HG02571 (cell line): ENCODE results near the gene ZC3HAV1L.
"Not testable (repeated sequence)": the region's sequence is repeated elsewhere in the genome, so short reads cannot be mapped to it uniquely, and the experiment has no call there.

ENCODE experiments used
- ATAC-seq: cut with Tn5 transposase; IDR thresholded peaks from one replicate; pipeline ENCODE4 v1.9.1; 2021; ENCODE audit warnings: mild to moderate bottlenecking, moderate library complexity; ENCODE audit not compliant: unreplicated experiment

Gene ZC3HAV1L

GRCh38 chr7:139054656-139055055 is 18.8 kb upstream of the ZC3HAV1L start:
- not testable (repeated sequence) for ATAC-seq

- ATAC-seq: no peak
These were observed 18.3 kb upstream of the ZC3HAV1L start for GRCh38 chr7:139054101-139054500.

- ATAC-seq: no peak
These were observed 15.8 kb upstream of the ZC3HAV1L start for GRCh38 chr7:139051655-139052054.

- no peak for ATAC-seq
These were observed 14.1 kb upstream of the ZC3HAV1L start for GRCh38 chr7:139049936-139050335.

GRCh38 chr7:139049111-139049510 is 13.3 kb upstream of the ZC3HAV1L start:
- no peak for ATAC-seq

- no peak for ATAC-seq
These were observed 12.1 kb upstream of the ZC3HAV1L start for GRCh38 chr7:139047970-139048369.

- ATAC-seq: no peak
These were observed 10.3 kb upstream of the ZC3HAV1L start for GRCh38 chr7:139046143-139046542.

GRCh38 chr7:139044813-139045794 is 9.3 kb upstream of the ZC3HAV1L start:
- no peak for ATAC-seq

- ATAC-seq: no peak
These were observed 8.3 kb upstream of the ZC3HAV1L start for GRCh38 chr7:139043823-139044812.

- no peak for ATAC-seq
These were observed 5.7 kb upstream of the ZC3HAV1L start for GRCh38 chr7:139041378-139042085.

GRCh38 chr7:139038691-139039090 is 2.8 kb upstream of the ZC3HAV1L start:
- ATAC-seq: no peak

- ATAC-seq: no peak
These were observed 1.1 kb upstream of the ZC3HAV1L start for GRCh38 chr7:139036901-139037300.

GRCh38 chr7:139034855-139035585 is 822 bp downstream of the ZC3HAV1L start:
- ATAC-seq: peak; percentile 30

- no peak for ATAC-seq
These were observed 1.5 kb downstream of the ZC3HAV1L start for GRCh38 chr7:139034336-139034735.

GRCh38 chr7:139033346-139034114 is 2.3 kb downstream of the ZC3HAV1L start:
- ATAC-seq: no peak

- ATAC-seq: no peak
These were observed 3.4 kb downstream of the ZC3HAV1L start for GRCh38 chr7:139032473-139032872.

- no peak for ATAC-seq
These were observed 6.5 kb downstream of the ZC3HAV1L start for GRCh38 chr7:139029353-139029752.

GRCh38 chr7:139026551-139026950 is 9.3 kb downstream of the ZC3HAV1L start:
- no peak for ATAC-seq

- ATAC-seq: not testable (repeated sequence)
These were observed 10.0 kb downstream of the ZC3HAV1L start for GRCh38 chr7:139025861-139026260.
